Cardiac fibroblast (primary cell): ENCODE results near the gene HIVEP3.

Source experiments
- DNase-seq, 2 donors: peaks; one replicate each; pipeline versions ENCODE4 v3.0.0 to v3.0.0-alpha.2; 2010; ENCODE audit warnings: low read depth in 2 of 2
- H3K4me3 ChIP-seq, 2 donors: replicated peaks in 1 of 2; 1 replicate in 1 of 2; 2 replicates in 1 of 2; pipeline ENCODE4 v1.5.1; 2011; ENCODE audit warnings: low read depth in 2 of 2, low read length in 2 of 2, mild to moderate bottlenecking in 2 of 2, moderate library complexity in 1 of 2
- TF ChIP-seq, protein P1 (sequence below): IDR thresholded peaks from one replicate; pipeline ENCODE4 v1.5.1; 2011; ENCODE audit warnings: low read depth, mild to moderate bottlenecking, low read length, inconsistent platforms

The HIVEP3 gene

DNA sequence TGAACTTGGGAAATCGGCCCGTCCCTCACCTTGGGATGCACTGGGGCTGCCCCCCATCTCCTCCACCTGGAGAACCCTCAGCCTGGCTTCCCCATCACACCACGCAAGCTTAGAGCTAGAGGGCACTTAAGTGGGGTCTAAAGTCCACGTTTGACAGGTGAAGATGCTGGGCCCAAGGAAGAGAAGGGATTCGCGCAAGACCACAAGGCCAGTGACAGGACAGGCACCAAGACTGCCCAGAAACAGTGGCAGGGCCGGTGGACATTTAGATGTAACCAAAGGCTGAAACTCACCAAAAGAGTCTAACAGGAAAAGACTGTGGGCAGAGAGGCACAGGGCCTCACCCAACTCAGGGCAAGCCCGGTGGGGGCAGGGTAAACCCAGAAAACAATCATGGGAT, 303.4 kb downstream of the HIVEP3 start:
- TF ChIP-seq, protein P1, sequence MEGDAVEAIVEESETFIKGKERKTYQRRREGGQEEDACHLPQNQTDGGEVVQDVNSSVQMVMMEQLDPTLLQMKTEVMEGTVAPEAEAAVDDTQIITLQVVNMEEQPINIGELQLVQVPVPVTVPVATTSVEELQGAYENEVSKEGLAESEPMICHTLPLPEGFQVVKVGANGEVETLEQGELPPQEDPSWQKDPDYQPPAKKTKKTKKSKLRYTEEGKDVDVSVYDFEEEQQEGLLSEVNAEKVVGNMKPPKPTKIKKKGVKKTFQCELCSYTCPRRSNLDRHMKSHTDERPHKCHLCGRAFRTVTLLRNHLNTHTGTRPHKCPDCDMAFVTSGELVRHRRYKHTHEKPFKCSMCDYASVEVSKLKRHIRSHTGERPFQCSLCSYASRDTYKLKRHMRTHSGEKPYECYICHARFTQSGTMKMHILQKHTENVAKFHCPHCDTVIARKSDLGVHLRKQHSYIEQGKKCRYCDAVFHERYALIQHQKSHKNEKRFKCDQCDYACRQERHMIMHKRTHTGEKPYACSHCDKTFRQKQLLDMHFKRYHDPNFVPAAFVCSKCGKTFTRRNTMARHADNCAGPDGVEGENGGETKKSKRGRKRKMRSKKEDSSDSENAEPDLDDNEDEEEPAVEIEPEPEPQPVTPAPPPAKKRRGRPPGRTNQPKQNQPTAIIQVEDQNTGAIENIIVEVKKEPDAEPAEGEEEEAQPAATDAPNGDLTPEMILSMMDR = no peak
- no peak overlapping the region for H3K4me3 ChIP-seq
- no peak for DNase-seq

DNA sequence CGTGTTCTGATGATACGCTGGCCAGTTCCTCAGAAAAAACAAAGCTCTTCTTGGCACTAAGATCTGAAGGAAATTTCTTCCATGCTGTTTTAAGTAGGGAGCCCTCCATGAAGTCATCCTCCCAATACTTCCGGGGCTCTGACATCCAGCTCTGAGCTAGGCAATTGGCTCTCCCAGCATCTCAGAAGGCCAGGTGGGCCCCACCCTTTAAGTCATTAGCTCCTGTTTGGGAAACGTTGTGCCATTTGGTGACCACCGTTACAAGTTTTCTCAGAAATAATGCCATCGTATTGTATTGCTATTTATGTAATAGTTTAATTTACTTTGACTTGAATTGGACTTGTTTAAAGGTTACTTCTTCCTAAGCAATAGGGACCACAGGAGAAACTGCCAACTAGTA, 303.9 kb downstream of the HIVEP3 start:
- TF ChIP-seq, protein P1 = no peak
- no peak for DNase-seq
- H3K4me3 ChIP-seq = no peak overlapping the region

DNA sequence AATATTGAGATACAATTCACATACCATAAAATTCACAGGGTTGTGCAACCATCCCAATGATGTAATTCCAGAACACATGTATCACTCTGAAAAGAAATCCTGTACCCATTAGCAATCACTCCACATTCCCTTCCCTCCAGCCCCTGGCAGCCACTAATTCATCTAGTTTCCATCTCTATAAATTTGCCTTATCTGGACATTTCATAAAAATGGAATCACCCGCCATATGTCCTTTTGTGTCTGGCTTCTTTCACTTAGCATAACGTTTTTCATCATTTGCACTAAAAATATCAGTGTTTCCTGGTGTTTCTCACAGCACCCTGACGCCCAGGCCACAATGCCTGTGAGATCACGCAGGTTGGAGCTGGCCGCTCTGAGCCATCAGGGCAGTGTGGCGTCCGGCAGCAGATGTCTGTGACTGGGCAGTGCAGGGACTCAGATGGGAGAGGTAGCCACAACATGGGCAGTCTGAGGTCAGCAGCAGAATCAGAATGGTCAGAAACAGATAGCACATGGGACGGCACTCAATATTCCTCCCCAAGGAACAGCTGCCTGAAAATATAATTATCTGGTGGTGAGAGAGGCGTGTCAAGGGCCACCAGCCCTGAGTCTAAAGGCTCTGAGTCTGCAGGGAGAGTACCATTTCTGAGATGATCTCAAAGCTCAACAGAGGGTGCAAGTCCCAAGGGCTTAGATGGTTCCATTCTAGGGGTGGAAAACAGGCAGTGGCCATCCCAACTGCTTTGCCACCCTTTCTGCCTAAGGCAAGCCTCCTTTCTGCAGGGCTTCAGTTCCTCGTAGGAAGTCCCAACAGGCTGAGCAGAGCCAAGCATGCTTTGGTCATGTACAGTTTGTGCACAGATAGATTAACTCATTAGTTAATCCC, 304.8 kb downstream of the HIVEP3 start:
- no peak overlapping the region for H3K4me3 ChIP-seq
- DNase-seq = peak; percentile 70 to 85
- TF ChIP-seq, protein P1 = no peak

DNA sequence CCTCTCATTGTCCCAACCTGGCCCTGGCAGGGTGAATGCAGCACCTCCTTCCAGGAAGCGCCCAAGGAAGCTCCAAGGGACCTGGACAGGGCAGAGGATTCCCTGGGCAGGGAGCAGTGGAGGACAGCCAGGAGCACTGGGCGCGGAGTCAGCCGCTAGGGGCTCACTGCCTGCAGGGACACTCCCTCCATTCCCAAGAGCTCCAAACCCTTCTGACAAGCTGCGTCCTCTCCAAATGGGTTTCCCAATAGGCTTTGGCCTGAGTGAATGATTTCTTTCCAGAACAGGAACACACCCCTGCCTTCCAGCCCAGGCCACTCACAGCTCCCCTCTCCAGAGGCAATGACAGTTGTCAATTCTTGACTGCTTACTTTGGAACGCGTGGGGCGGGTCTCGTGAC, 305.8 kb downstream of the HIVEP3 start:
- TF ChIP-seq, protein P1 = no peak
- no peak overlapping the region for H3K4me3 ChIP-seq
- peak in 1 of 2 donors; percentile 20 for DNase-seq

DNA sequence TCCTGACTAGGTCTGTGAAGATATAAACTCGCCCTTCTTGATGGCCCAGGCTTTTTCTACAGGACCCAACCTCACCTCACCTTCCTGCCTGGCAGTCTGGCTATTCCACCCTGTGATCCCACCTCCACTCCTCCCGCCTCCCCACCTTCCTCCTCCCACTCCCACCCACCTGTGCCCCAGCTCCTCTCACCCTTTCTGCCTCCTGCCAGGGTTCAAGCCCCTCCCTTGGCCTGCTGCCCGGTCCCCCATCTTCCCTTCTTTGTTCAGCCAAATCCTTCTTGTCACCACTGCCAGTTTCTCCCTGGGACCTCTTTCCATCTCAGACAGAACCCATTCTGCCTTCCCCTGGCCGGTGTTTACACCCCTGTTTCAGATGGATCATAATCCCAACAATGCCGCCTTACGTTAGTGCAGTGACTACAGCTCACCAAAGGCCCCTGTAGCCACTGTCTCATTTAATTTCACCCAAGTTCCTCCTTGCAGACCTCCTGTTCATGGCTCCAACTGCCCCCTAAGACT, 306.7 kb downstream of the HIVEP3 start:
- DNase-seq = no peak
- no peak overlapping the region for H3K4me3 ChIP-seq
- TF ChIP-seq, protein P1 = no peak

DNA sequence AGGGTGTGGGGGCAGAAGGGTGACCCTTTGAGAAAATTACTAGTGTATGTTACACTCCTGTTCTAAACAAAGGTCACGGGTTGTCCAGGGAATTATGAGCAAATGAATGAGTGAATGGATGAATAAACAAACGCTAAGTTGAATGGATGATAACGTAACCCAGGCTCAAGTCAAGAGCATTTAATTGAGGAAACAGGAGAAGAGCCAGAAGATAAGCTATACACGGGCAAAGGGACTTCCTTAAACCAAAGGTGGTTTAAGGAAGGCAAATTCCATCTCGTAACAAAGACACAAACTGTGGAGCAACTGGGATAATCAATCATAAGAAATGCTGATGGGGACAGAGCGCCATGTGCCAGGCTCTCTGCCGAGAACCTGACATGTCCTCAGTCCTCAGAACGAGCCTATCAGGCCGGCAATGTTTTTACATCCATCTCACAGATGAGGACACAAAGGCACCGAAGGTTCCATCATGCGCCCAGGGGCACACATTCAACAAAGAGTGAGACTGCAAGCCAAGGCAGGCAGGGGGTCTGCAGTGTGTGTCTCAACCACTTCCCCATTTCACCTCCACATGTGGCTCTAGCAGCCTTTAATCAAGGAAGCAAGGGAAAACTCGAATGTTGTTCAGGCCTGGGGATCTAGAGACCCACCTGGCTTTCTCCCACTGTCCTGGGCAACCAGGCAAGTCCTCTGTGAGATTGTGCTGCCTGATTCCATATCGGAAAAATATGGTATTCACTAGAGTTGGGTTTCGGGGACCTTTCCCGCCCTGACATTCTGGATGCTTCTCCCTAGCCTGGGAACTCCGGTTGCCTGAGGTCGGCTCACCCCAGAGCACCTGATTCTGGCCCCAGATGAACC, 307.4 kb downstream of the HIVEP3 start:
- no peak overlapping the region for H3K4me3 ChIP-seq
- TF ChIP-seq, protein P1 = no peak
- no peak for DNase-seq
